BE2C (cell line): ENCODE measurements around the gene EIF2B1.

ENCODE experiments used
- DNase-seq: peaks from one replicate; pipeline ENCODE4 v3.0.0-alpha.2; 2020
- H3K27me3 ChIP-seq: fragments of 250-450 bp; sonication (Bioruptor Pico); 2 replicates; pipeline ENCODE4 v1.5.1; 2020; ENCODE audit warnings: mild to moderate bottlenecking
- H3K36me3 ChIP-seq: fragments of 250-450 bp; sonication (Bioruptor Pico); 2 replicates; pipeline ENCODE4 v1.5.1; 2020; ENCODE audit warnings: mild to moderate bottlenecking
- H3K4me1 ChIP-seq: fragments of 250-450 bp; sonication (Bioruptor Pico); 2 replicates; pipeline ENCODE4 v1.5.1; 2020
- H3K4me3 ChIP-seq: 2 replicates; pipeline ENCODE4 v1.5.1; 2011; ENCODE audit warnings: low read depth, low read length
- H3K9me3 ChIP-seq: fragments of 250-450 bp; sonication (Bioruptor Pico); 2 replicates; pipeline ENCODE4 v1.5.1; 2020
- TF ChIP-seq, protein P1 (sequence below): IDR thresholded peaks from 2 replicates; pipeline ENCODE4 v1.5.1; 2012; ENCODE audit warnings: mild to moderate bottlenecking, low read depth, low read length

Gene EIF2B1

DNA sequence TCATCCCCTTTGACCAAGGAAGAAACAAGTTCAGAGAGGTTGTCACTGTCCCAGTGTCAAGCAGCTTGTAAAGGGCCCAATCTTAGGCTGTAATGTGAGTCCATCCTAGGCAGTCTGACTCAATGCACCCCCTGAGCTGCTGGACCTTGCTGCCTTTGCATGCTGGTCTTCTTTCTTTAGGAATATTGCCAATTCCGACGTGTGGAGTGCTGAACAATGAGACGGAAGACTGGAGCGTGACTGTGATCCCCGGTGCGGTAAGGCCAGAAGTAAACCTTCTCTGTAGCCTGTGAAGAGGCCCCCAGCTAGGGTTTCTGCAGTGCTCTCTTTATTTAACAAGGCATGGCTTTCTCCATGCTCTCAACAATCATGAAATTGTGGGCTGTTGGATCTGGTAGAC, 38.4 kb upstream of the EIF2B1 start:
- TF ChIP-seq, protein P1, sequence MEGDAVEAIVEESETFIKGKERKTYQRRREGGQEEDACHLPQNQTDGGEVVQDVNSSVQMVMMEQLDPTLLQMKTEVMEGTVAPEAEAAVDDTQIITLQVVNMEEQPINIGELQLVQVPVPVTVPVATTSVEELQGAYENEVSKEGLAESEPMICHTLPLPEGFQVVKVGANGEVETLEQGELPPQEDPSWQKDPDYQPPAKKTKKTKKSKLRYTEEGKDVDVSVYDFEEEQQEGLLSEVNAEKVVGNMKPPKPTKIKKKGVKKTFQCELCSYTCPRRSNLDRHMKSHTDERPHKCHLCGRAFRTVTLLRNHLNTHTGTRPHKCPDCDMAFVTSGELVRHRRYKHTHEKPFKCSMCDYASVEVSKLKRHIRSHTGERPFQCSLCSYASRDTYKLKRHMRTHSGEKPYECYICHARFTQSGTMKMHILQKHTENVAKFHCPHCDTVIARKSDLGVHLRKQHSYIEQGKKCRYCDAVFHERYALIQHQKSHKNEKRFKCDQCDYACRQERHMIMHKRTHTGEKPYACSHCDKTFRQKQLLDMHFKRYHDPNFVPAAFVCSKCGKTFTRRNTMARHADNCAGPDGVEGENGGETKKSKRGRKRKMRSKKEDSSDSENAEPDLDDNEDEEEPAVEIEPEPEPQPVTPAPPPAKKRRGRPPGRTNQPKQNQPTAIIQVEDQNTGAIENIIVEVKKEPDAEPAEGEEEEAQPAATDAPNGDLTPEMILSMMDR, result no peak
- Histone ChIP-seq H3K9me3 (no peaks in the 10 kb centered on the region), H3K4me1 (no peaks in the 10 kb centered on the region), H3K36me3 (no peaks in the 10 kb centered on the region; the same call in 1 of the 2 replicates), H3K4me3 (peak overlapping the region; percentile 87), H3K27me3 (no peaks in the 10 kb centered on the region)
- no peak for DNase-seq

DNA sequence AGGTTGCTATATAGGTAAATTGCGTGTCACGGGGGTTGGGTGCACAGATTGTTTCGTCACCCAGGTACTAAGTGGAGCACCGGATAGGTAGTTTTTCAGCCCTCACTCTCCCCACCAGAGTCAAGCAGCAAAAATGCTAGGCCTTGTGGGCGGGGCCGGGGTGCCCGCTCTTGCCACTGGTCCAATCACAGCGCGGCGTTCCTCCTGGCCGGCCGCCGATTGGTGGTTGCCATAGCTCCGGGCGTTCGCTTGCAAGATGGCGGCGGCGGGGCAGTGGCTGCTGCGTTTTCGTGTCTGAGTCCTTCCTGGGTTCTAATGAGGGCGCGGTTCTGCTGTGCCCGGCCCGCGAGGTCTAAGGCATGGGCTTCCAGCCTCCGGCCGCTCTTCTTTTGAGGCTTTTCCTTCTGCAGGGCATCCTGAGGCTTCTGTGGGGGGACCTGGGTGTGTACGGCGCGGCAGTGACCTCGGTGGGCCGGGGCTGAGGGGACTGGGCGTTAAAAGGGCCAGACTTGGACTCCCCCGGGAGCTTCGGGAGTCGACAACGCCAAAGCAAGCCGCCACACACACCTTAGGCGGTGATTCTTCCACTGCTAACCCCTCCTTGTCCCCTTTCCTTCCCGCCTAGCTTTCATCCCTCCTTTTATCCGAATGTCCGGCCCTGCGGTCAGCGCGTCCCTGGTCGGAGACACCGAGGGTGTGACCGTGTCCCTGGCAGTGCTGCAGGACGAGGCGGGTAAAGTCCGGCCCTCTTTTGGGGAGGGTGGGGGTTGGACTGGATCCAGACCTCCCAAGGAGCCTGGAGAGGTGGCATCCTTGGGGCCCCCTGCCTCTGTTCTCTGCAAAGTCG, 37.6 kb upstream of the EIF2B1 start, which contains the start of gene TCTN2:
TSS of gene TCTN2 (plus strand) at position 232 of the 847 bp plus-strand sequence. CDS start at position 360, 128 bp downstream.
- H3K36me3 ChIP-seq, result no peaks in the 10 kb centered on the region; the same call in 1 of the 2 replicates
- peak; percentile 97 for DNase-seq
- no peaks in the 10 kb centered on the region for H3K27me3 ChIP-seq
- H3K4me3 ChIP-seq, result peak within 1 kb of the TSS; percentile 87
- H3K9me3 ChIP-seq, result no peaks in the 10 kb centered on the region
- TF ChIP-seq, protein P1, result no peak
- H3K4me1 ChIP-seq, result no peaks in the 10 kb centered on the region

DNA sequence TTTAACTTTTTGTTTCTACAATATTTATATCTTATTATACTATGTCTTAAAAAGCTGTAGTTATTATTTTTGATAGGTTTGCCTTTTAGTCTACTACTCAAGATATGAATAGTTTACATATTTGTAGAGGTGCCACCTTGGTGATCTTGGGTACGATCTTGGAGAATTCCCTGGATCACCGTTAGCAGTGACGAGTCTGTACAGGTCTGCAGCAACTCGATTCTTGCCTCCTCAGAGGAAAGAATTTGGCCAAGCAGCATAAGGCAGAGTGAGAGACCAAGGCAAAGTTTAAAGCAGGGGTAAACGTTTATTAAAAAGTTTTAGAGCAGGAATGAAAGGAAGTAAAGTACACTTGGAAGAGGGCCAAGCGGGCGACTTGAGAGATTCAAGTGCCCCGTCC, 34.3 kb upstream of the EIF2B1 start:
- no peaks in the 10 kb centered on the region for H3K9me3 ChIP-seq
- no peaks in the 10 kb centered on the region for H3K36me3 ChIP-seq
- DNase-seq, result no peak
- no peaks in the 10 kb centered on the region for H3K27me3 ChIP-seq
- H3K4me1 ChIP-seq, result no peaks in the 10 kb centered on the region
- TF ChIP-seq, protein P1, result no peak
- no peak overlapping the region for H3K4me3 ChIP-seq

DNA sequence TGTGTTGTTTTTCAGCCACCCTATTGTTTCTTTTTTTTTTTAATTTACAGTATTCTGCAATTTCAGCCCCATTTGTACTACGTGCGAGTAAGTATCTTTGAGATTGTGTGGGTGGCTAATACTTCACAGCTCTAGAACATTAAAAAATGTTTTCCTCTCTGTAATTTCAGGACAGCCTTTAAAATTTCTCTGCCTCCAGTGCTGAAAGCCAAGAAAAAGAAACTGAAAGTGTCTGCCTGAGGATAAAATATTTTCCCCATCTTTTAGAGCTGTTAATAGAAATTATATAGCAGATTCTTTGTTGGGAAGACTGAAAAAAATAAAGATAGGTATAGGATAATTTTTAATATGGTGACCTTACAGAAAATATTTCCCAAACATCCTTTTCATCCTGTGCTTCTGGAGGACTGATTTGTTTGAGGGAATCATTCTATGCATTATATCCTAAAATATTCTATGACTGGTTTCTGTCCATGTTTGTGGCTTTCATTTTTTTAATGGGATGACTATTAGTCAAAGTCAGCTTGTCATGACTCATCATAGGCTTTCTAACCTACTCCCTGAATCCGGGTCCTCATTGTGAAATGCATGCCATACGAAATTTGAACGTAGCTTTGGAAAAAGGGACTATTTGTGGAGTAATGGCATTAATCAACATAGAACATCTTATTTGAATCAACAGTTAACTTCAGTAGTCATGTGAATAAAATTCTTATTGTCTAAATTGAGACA, 26.7 kb upstream of the EIF2B1 start:
- Histone ChIP-seq H3K4me3 (no peak overlapping the region), H3K9me3 (no peaks in the 10 kb centered on the region), H3K36me3 (peaks cover 18% of the 10 kb centered on the region), H3K4me1 (no peaks in the 10 kb centered on the region), H3K27me3 (no peaks in the 10 kb centered on the region)
- no peak for DNase-seq
- TF ChIP-seq, protein P1, result no peak

DNA sequence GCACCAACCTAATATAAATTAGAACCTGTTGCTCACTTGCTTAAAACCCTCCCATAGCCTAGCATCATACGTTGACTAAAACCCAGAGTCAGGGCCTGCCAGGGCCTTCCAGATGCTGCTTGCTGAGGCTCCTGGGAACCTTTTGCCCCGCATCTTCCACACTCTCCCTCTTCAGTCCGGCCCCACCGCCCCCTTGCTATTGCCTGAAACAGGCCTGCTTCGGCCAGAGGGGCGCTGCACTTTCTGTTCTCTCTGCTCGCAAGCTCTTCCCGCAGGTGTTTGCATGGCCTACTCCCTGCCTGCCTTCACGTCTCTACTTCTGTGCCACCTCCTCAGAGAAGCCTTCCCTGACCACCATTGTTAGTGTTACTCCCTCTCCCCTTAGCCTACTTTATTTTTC, 23.7 kb upstream of the EIF2B1 start:
- peaks cover 34% of the 10 kb centered on the region for H3K36me3 ChIP-seq
- TF ChIP-seq, protein P1, result no peak
- no peaks in the 10 kb centered on the region for H3K27me3 ChIP-seq
- DNase-seq, result no peak
- H3K4me3 ChIP-seq, result no peak overlapping the region
- H3K4me1 ChIP-seq, result no peaks in the 10 kb centered on the region
- H3K9me3 ChIP-seq, result no peaks in the 10 kb centered on the region
